HG02885 (cell line): ENCODE data around the gene NUP58.

Experiments
- ATAC-seq: cut with Tn5 transposase; IDR thresholded peaks from one replicate; pipeline ENCODE4 v1.9.1; 2021; ENCODE audit warnings: mild to moderate bottlenecking; ENCODE audit not compliant: unreplicated experiment, poor library complexity

NUP58 gene

GRCh38 chr13:25301347-25302113 is at the start of gene NUP58:
NUP58 (plus strand) TSS chr13:25301625; CDS start chr13:25301774, 149 bp downstream.
- peak; percentile 99 for ATAC-seq

- no peak for ATAC-seq
Observed at GRCh38 chr13:25252225-25252624, 49.2 kb upstream of the NUP58 start.

GRCh38 chr13:25252752-25253151 is 48.7 kb upstream of the NUP58 start:
- ATAC-seq = no peak

GRCh38 chr13:25253702-25254101 is 47.7 kb upstream of the NUP58 start:
- ATAC-seq = no peak

- no peak for ATAC-seq
Observed at GRCh38 chr13:25262261-25262660, 39.2 kb upstream of the NUP58 start.

GRCh38 chr13:25266706-25267105 is 34.7 kb upstream of the NUP58 start:
- no peak for ATAC-seq

- no peak for ATAC-seq
Observed at GRCh38 chr13:25267715-25268114, 33.7 kb upstream of the NUP58 start.

- no peak for ATAC-seq
Observed at GRCh38 chr13:25268561-25268960, 32.9 kb upstream of the NUP58 start.

- no peak for ATAC-seq
Observed at GRCh38 chr13:25276748-25277147, 24.7 kb upstream of the NUP58 start.

GRCh38 chr13:25280396-25280795 is 21.0 kb upstream of the NUP58 start:
- no peak for ATAC-seq

- ATAC-seq = peak; percentile 67
Observed at GRCh38 chr13:25281193-25281934, 20.1 kb upstream of the NUP58 start.

- ATAC-seq = peak; percentile 29
Observed at GRCh38 chr13:25281935-25282332, 19.5 kb upstream of the NUP58 start.

GRCh38 chr13:25286308-25286968 is 15.0 kb upstream of the NUP58 start:
- peak; percentile 30 for ATAC-seq

- ATAC-seq = peak; percentile 98
Observed at GRCh38 chr13:25286969-25287961, 14.2 kb upstream of the NUP58 start, which contains the start of gene MTMR6. MTMR6 (minus strand) TSS chr13:25287488; CDS start chr13:25287247, 241 bp downstream.

- ATAC-seq = no peak
Observed at GRCh38 chr13:25288966-25289365, 12.5 kb upstream of the NUP58 start.

GRCh38 chr13:25291691-25292090 is 9.7 kb upstream of the NUP58 start:
- ATAC-seq = no peak

GRCh38 chr13:25292301-25292700 is 9.1 kb upstream of the NUP58 start:
- no peak for ATAC-seq

GRCh38 chr13:25295228-25295627 is 6.2 kb upstream of the NUP58 start:
- no peak for ATAC-seq

GRCh38 chr13:25295701-25296100 is 5.7 kb upstream of the NUP58 start:
- ATAC-seq = no peak

GRCh38 chr13:25300861-25301346 is 521 bp upstream of the NUP58 start:
- peak; percentile 2 for ATAC-seq
